HCT116 (cell line): ENCODE measurements around the gene RIPPLY2. TPM values are rescaled to one million over a fixed set of nuclear protein-coding genes. Genes with fewer than 3 reads are reported as not detected.

Experiments
- ATAC-seq: fragments of 200-7000 bp; cut with Tn5 transposase; 2 replicates; pipeline ENCODE4 v1.9.1; 2020; ENCODE audit warnings: mild to moderate bottlenecking, moderate library complexity
- BruUV-seq: library from RNA; stranded (reverse); fragments of 400-500 nt; replicated peaks from 2 replicates; lab custom pipeline; 2021; lab: Mats Ljungman, UMichigan
- CTCF ChIA-PET: fragments of 300-600 bp; sonication (Branson Sonifier 250); formaldehyde crosslinking; loops from one replicate; lab custom pipeline; 2021; ENCODE audit warnings: antibody characterized with exemption; lab: Charles Lee
- POLR2A ChIA-PET: fragments of 300-600, 350-600 bp; sonication (Branson Sonifier 250); formaldehyde crosslinking; loops from one replicate; lab custom pipeline; 2021; ENCODE audit warnings: antibody characterized with exemption; lab: Charles Lee
- RAD21 ChIA-PET, 2 experiments: fragments of 300-600 bp; sonication (Branson Sonifier 250); formaldehyde crosslinking; loops; one replicate each; lab custom pipeline; 2023; ENCODE audit warnings: low total read pairs in 2 of 2; ENCODE audit not compliant: uncharacterized antibody in 2 of 2, unreplicated experiment in 2 of 2, low non-redundant PET in 1 of 2; lab: Charles Lee
- DNase-seq: peaks from one replicate; pipeline ENCODE4 v3.0.0-alpha.2; 2010; ENCODE audit warnings: low read depth, low spot score
- H2AFZ ChIP-seq: fragments of 200-600 bp; shearing (Covaris generic), sonication (generic); 2 replicates; pipeline ENCODE4 v1.6.1; 2017; ENCODE audit warnings: low read depth, mixed run types, mixed read lengths, antibody characterized with exemption, low read length; ENCODE audit not compliant: poor library complexity, severe bottlenecking
- H3K27ac ChIP-seq: 2 replicates; pipeline ENCODE4 v1.5.1; 2012; ENCODE audit warnings: low read depth, low read length
- H3K27me3 ChIP-seq: fragments of 200-600 bp; sonication (generic); 2 replicates; pipeline ENCODE4 v1.6.1; 2016; ENCODE audit warnings: mixed run types, low read length, mixed read lengths; ENCODE audit not compliant: insufficient read depth
- H3K36me3 ChIP-seq, 2 experiments: fragments of 200-500 bp in 1 of 2; fragments of 200-600 bp in 1 of 2; sonication (Bioruptor generic) in 1 of 2; sonication (generic) in 1 of 2; 2 replicates each; pipeline versions ENCODE4 v1.5.1 to v1.6.1; 2014 to 2016; ENCODE audit warnings: low read length in 2 of 2, inconsistent platforms in 1 of 2, mixed read lengths in 1 of 2, mixed run types in 1 of 2; ENCODE audit not compliant: insufficient read depth in 2 of 2, control insufficient read depth in 1 of 2
- H3K4me1 ChIP-seq, 2 experiments: fragments of 200-600 bp in 1 of 2; sonication (generic) in 1 of 2; 2 replicates each; pipeline versions ENCODE4 v1.5.1 to v1.6.1; 2012 to 2017; ENCODE audit warnings: low read length in 2 of 2, inconsistent platforms in 1 of 2, mild to moderate bottlenecking in 1 of 2, mixed read lengths in 1 of 2, mixed run types in 1 of 2, moderate library complexity in 1 of 2; ENCODE audit not compliant: insufficient read depth in 2 of 2, control insufficient read depth in 1 of 2
- H3K4me2 ChIP-seq: fragments of 200-600 bp; sonication (generic); 2 replicates; pipeline ENCODE4 v1.6.1; 2017; ENCODE audit warnings: mixed run types, low read length, mixed read lengths
- H3K4me3 ChIP-seq, 2 experiments: fragments of 200-600 bp in 1 of 2; sonication (generic) in 1 of 2; replicated peaks in 1 of 2; 2 replicates each; pipeline ENCODE4 v1.5.1; 2011 to 2016; ENCODE audit warnings: low read length in 2 of 2, control low read depth in 1 of 2, low read depth in 1 of 2, mild to moderate bottlenecking in 1 of 2, mixed read lengths in 1 of 2, mixed run types in 1 of 2
- H3K79me2 ChIP-seq: fragments of 200-600 bp; sonication (generic); 2 replicates; pipeline ENCODE4 v1.6.1; 2017; ENCODE audit warnings: mild to moderate bottlenecking, mixed run types, low read length, moderate library complexity, mixed read lengths; ENCODE audit not compliant: insufficient read depth
- H3K9ac ChIP-seq: fragments of 200-600 bp; sonication (generic); 2 replicates; pipeline ENCODE4 v1.6.1; 2016; ENCODE audit warnings: low read length, mixed read lengths
- H3K9me2 ChIP-seq: fragments of 200-600 bp; sonication (generic), shearing (Covaris generic); 2 replicates; pipeline ENCODE4 v1.6.1; 2017; ENCODE audit warnings: mixed run types, mild to moderate bottlenecking, moderate library complexity; ENCODE audit not compliant: insufficient read depth
- H3K9me3 ChIP-seq, 2 experiments: fragments of 200-500 bp in 1 of 2; fragments of 200-600 bp in 1 of 2; sonication (Bioruptor generic) in 1 of 2; sonication (generic) in 1 of 2; 2 replicates each; pipeline ENCODE4 v1.6.1; 2014 to 2017; ENCODE audit warnings: low read length in 2 of 2, mixed read lengths in 2 of 2, inconsistent platforms in 1 of 2, low read depth in 1 of 2, mild to moderate bottlenecking in 1 of 2, mixed run types in 1 of 2, moderate library complexity in 1 of 2; ENCODE audit not compliant: control insufficient read depth in 1 of 2, insufficient read depth in 1 of 2
- H4K20me1 ChIP-seq: fragments of 200-600 bp; sonication (generic), shearing (Covaris generic); 2 replicates; pipeline ENCODE4 v1.6.1; 2017; ENCODE audit warnings: mixed run types, mild to moderate bottlenecking, moderate library complexity; ENCODE audit not compliant: insufficient read depth
- CBX3 ChIP-seq: IDR thresholded peaks from 2 replicates; pipeline ENCODE4 v1.6.1; 2012; ENCODE audit warnings: low read depth
- ELF1 ChIP-seq: IDR thresholded peaks from 2 replicates; pipeline ENCODE4 v1.6.1; 2012; ENCODE audit warnings: low read depth, borderline replicate concordance
- FOSL1 ChIP-seq: IDR thresholded peaks from 2 replicates; pipeline ENCODE4 v1.6.1; 2012; ENCODE audit warnings: low read depth
- JUND ChIP-seq: IDR thresholded peaks from 2 replicates; pipeline ENCODE4 v1.6.1; 2012
- POLR2A ChIP-seq: IDR thresholded peaks from 2 replicates; pipeline ENCODE4 v1.7.0; 2011; ENCODE audit warnings: borderline replicate concordance; ENCODE audit not compliant: insufficient read depth, insufficient read length; ENCODE audit errors: extremely low read depth
- POLR2AphosphoS5 ChIP-seq: IDR thresholded peaks from 2 replicates; pipeline ENCODE4 v1.6.1; 2011; ENCODE audit warnings: mild to moderate bottlenecking, low read depth, low read length, moderate library complexity
- SIN3A ChIP-seq: IDR thresholded peaks from 2 replicates; pipeline ENCODE4 v1.6.1; 2012; ENCODE audit warnings: low read depth
- SP1 ChIP-seq: IDR thresholded peaks from 2 replicates; pipeline ENCODE4 v1.6.1; 2012; ENCODE audit warnings: low read depth
- TCF7L2 ChIP-seq: IDR thresholded peaks from 2 replicates; pipeline ENCODE4 v1.7.0; 2011; ENCODE audit warnings: borderline replicate concordance, inconsistent platforms; ENCODE audit not compliant: insufficient read depth, insufficient read length; ENCODE audit errors: extremely low read depth
- YY1 ChIP-seq: IDR thresholded peaks from 2 replicates; pipeline ENCODE4 v1.6.1; 2011; ENCODE audit warnings: low read length, low read depth, moderate library complexity, mild to moderate bottlenecking; ENCODE audit not compliant: insufficient replicate concordance; ENCODE audit errors: extremely low read depth
- ZFX ChIP-seq: fragments of 450-650 bp; IDR thresholded peaks from 2 replicates; pipeline ENCODE4 v1.6.1; 2017
- intact Hi-C: fragments of 100-400 bp; cut with micrococcal nuclease; formaldehyde crosslinking; loops from 2 replicates; pipeline ENCODE4 v1.10.0; 2022
- total RNA-seq: library from RNA; stranded (reverse); gene quantifications from one replicate; pipeline ENCODE4 v1.2.1, GENCODE V29; 2021; ENCODE audit not compliant: unreplicated experiment
- TF ChIP-seq, protein P1 (sequence below): IDR thresholded peaks from 2 replicates; pipeline ENCODE4 v1.6.1; 2012
- TF ChIP-seq, protein P2 (sequence below): IDR thresholded peaks from 2 replicates; pipeline ENCODE4 v1.6.1; 2012
- TF ChIP-seq, protein P3 (sequence below), 3 experiments: fragments of 200-600 bp in 1 of 3; sonication (generic) in 1 of 3; IDR thresholded peaks in 2 of 3; conservative IDR thresholded peaks in 1 of 3; 2 replicates each; pipeline ENCODE4 v1.5.1; 2012 to 2017; ENCODE audit warnings: low read depth in 2 of 3, low read length in 2 of 3, antibody characterized with exemption in 1 of 3, borderline replicate concordance in 1 of 3, control low read depth in 1 of 3, mild to moderate bottlenecking in 1 of 3, mixed read lengths in 1 of 3, mixed run types in 1 of 3, moderate library complexity in 1 of 3; ENCODE audit not compliant: insufficient read depth in 1 of 3
- TF ChIP-seq, protein P4 (sequence below): IDR thresholded peaks from 2 replicates; pipeline ENCODE4 v1.6.1; 2012; ENCODE audit warnings: low read depth

RIPPLY2 gene
- total RNA-seq, 1 experiment from 2014 or later, result not detected

DNA sequence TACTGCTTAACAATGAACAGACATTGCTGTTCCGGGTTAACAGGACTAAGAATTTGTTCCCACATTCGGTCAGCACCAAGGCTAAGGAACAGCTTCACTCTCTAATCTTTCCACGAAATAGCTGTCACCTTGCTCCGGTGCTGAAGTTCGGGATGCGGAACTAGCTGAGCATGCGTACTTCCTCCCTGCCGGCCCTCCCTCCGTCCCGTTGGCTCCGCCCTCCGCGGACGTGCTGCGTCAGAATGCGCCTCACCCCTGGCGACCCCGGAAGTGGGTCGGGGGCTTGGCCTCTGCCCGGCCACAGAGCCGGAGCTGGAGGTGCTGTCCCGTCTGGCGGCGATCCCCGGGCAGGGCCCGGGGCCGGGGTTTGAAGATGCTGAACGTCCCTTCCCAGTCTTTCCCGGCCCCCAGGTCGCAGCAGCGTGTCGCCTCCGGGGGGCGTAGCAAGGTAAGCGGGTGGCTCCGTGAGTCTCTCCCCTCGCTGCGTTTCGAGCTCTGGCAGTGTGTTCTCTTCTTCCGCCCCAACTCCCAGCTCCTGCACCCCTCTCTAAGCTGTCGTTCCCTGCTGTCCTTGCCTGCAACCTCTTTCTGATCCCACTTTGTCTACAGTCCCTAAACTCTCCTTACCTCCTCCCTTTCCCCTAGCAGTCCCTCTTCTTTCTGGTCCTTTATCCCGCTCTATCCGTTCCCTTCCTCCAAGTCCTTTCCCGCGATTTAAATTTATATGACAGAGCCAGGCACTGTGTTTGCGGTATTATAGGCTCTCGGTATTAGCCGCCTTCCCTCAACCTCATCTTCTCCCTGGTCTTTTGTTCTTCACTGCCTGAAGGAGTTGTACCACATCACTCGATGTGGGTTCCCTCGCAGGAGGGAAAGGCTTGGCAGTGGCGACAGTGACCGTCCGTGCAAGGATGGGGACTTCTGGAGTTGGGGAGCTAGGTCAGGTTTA, 6.5 kb downstream of the RIPPLY2 start, which contains the start of gene CYB5R4:
CYB5R4 (plus strand) TSS at position 280 of the 949 bp plus-strand sequence; CDS start at position 374, 94 bp downstream.
- H3K27ac ChIP-seq, result peak within 1 kb of the TSS; percentile 39; the same call in 1 of the 2 replicates
- peaks cover 0 to 14% of the 10 kb centered on the region in 2 experiments; a peak in 2 of 4 replicates for H3K4me1 ChIP-seq
- no peaks in the 10 kb centered on the region for H3K9me3 ChIP-seq
- peak within 1 kb of the TSS; percentile 69 for H3K9ac ChIP-seq
- peaks cover 0 to under 1% of the 10 kb centered on the region in 2 experiments; a peak in 1 of 4 replicates for H3K36me3 ChIP-seq
- TF ChIP-seq, protein P1, sequence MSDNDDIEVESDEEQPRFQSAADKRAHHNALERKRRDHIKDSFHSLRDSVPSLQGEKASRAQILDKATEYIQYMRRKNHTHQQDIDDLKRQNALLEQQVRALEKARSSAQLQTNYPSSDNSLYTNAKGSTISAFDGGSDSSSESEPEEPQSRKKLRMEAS, result peak; percentile 88
- TF ChIP-seq POLR2A (peak; percentile 51), JUND (no peak), SIN3A (peak; percentile 99), ZFX (peak; percentile 47; the same call in 1 of the 2 replicates), SP1 (peak; percentile 47), ELF1 (peak; percentile 98), FOSL1 (no peak), POLR2AphosphoS5 (peak; percentile 97), TCF7L2 (peak; percentile 100), YY1 (peak; percentile 20), CBX3 (peak; percentile 98)
- TF ChIP-seq, protein P2, sequence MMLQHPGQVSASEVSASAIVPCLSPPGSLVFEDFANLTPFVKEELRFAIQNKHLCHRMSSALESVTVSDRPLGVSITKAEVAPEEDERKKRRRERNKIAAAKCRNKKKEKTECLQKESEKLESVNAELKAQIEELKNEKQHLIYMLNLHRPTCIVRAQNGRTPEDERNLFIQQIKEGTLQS, result no peak
- TF ChIP-seq, protein P3, sequence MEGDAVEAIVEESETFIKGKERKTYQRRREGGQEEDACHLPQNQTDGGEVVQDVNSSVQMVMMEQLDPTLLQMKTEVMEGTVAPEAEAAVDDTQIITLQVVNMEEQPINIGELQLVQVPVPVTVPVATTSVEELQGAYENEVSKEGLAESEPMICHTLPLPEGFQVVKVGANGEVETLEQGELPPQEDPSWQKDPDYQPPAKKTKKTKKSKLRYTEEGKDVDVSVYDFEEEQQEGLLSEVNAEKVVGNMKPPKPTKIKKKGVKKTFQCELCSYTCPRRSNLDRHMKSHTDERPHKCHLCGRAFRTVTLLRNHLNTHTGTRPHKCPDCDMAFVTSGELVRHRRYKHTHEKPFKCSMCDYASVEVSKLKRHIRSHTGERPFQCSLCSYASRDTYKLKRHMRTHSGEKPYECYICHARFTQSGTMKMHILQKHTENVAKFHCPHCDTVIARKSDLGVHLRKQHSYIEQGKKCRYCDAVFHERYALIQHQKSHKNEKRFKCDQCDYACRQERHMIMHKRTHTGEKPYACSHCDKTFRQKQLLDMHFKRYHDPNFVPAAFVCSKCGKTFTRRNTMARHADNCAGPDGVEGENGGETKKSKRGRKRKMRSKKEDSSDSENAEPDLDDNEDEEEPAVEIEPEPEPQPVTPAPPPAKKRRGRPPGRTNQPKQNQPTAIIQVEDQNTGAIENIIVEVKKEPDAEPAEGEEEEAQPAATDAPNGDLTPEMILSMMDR (IDR thresholded peaks at IDR 0.05 in 2 of 3, conservative IDR thresholded peaks at IDR 0.05 in 1 of 3; ENCODE audit: borderline replicate concordance in 1 of 3, insufficient read depth in 1 of 3, low read depth in 2 of 3, low read length in 2 of 3), result peak in 2 of 3 experiments; percentile 48 to 55; a peak in 4 of 6 replicates
- TF ChIP-seq, protein P4, sequence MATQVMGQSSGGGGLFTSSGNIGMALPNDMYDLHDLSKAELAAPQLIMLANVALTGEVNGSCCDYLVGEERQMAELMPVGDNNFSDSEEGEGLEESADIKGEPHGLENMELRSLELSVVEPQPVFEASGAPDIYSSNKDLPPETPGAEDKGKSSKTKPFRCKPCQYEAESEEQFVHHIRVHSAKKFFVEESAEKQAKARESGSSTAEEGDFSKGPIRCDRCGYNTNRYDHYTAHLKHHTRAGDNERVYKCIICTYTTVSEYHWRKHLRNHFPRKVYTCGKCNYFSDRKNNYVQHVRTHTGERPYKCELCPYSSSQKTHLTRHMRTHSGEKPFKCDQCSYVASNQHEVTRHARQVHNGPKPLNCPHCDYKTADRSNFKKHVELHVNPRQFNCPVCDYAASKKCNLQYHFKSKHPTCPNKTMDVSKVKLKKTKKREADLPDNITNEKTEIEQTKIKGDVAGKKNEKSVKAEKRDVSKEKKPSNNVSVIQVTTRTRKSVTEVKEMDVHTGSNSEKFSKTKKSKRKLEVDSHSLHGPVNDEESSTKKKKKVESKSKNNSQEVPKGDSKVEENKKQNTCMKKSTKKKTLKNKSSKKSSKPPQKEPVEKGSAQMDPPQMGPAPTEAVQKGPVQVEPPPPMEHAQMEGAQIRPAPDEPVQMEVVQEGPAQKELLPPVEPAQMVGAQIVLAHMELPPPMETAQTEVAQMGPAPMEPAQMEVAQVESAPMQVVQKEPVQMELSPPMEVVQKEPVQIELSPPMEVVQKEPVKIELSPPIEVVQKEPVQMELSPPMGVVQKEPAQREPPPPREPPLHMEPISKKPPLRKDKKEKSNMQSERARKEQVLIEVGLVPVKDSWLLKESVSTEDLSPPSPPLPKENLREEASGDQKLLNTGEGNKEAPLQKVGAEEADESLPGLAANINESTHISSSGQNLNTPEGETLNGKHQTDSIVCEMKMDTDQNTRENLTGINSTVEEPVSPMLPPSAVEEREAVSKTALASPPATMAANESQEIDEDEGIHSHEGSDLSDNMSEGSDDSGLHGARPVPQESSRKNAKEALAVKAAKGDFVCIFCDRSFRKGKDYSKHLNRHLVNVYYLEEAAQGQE, result no peak; the same call in none of the 2 replicates
- POLR2A ChIA-PET, result interaction anchor here (1.4 kb wide), 1 partner anchor 13 kb away, joined by 5 read pairs; no protein-coding TSS in a partner anchor
- intact Hi-C loops, result no loop called here
- RAD21 ChIA-PET, result interaction anchor here in 1 of 2 experiments (1.0 kb wide), 1 partner anchor 245 kb away, joined by 3 read pairs; no protein-coding TSS in a partner anchor
- ATAC-seq (peak; percentile 98), DNase-seq (peak; percentile 84)
- no peaks in the 10 kb centered on the region for H4K20me1 ChIP-seq
- no peaks in the 10 kb centered on the region for H3K9me2 ChIP-seq
- H3K4me3 ChIP-seq, result peak within 1 kb of the TSS; percentile 78 to 98
- H3K79me2 ChIP-seq, result peaks cover 29% of the 10 kb centered on the region
- H3K4me2 ChIP-seq, result peak within 1 kb of the TSS; percentile 94
- CTCF ChIA-PET, result interaction anchor here (0.9 to 1.8 kb wide), 3 partner anchors 245 to 792 kb away, joined by 3 to 6 read pairs (median 4); partner anchors contain the start of gene DOP1A
- no TSS peak for BruUV-seq
- peak within 1 kb of the TSS; percentile 51 for H2AFZ ChIP-seq
- no peaks in the 10 kb centered on the region; the same call in 1 of the 2 replicates for H3K27me3 ChIP-seq
